K562 (cell line): Measurements from ENCODE around the gene JAKMIP1. TPM values are rescaled to one million over a fixed set of nuclear protein-coding genes. Genes with fewer than 3 reads are reported as not detected.

Experiments used
- ATAC-seq: fragments of 200-7000 bp; cut with Tn5 transposase; 3 replicates; pipeline ENCODE4 v1.9.1; 2020; ENCODE audit warnings: moderate library complexity
- BruUV-seq: library from RNA; stranded (reverse); fragments of 400-500 nt; replicated peaks from 2 replicates; lab custom pipeline; 2021; lab: Mats Ljungman, UMichigan
- CTCF ChIA-PET: fragments of 300-600 bp; formaldehyde crosslinking; extraction: SDS; loops from one replicate; lab custom pipeline; 2021; ENCODE audit warnings: low intra/inter-chr PET ratio; lab: Yijun Ruan, JAX
- POLR2A ChIA-PET: fragments of 300-600, 350-650 bp; sonication (Branson Sonifier 250); formaldehyde crosslinking; extraction: SDS; loops from one replicate; lab custom pipeline; 2021; ENCODE audit warnings: antibody characterized with exemption, inconsistent platforms; lab: Yijun Ruan, JAX
- DNase-seq, 4 experiments: peaks; one replicate each; pipeline versions ENCODE4 v3.0.0 to v3.0.0-alpha.2; 2011 to 2018; ENCODE audit warnings: low spot score in 3 of 4, mixed read lengths in 3 of 4; ENCODE audit errors: extremely low read depth in 1 of 4
- FAIRE-seq: peaks from 2 replicates; lab custom pipeline; 2011; peaks lifted over from hg19 to GRCh38; lab: Jason Lieb, UNC
- H2AFZ ChIP-seq: 2 replicates; pipeline ENCODE4 v1.6.0; 2011; ENCODE audit warnings: low read depth, low read length, control low read depth, inconsistent platforms
- H3K27ac ChIP-seq: fragments of 200-600 bp; 3 replicates; pipeline ENCODE4 v1.8.0; 2011; ENCODE audit warnings: low read depth, mild to moderate bottlenecking, control low read depth, inconsistent platforms, low read length, moderate library complexity, mixed read lengths; ENCODE audit errors: extremely low read depth
- H3K27me3 ChIP-seq, 2 experiments: fragments of 300-600 bp in 1 of 2; 2 replicates in 1 of 2; 3 replicates in 1 of 2; pipeline versions ENCODE4 v1.6.0 to v1.8.0; 2011; ENCODE audit warnings: inconsistent platforms in 2 of 2, low read length in 2 of 2, mild to moderate bottlenecking in 1 of 2, mixed read lengths in 1 of 2, moderate library complexity in 1 of 2; ENCODE audit not compliant: control insufficient read depth in 2 of 2, insufficient read depth in 2 of 2
- H3K36me3 ChIP-seq: fragments of 300-600 bp; 3 replicates; pipeline ENCODE4 v1.8.0; 2011; ENCODE audit warnings: mild to moderate bottlenecking, low read length, inconsistent platforms; ENCODE audit not compliant: control insufficient read depth, insufficient read depth
- H3K4me1 ChIP-seq, 2 experiments: fragments of 200-600 bp in 1 of 2; replicated peaks in 1 of 2; 2 replicates in 1 of 2; 3 replicates in 1 of 2; pipeline versions ENCODE4 v1.5.1 to v1.8.0; 2011; ENCODE audit warnings: inconsistent platforms in 2 of 2, low read length in 2 of 2, mild to moderate bottlenecking in 1 of 2, mixed read lengths in 1 of 2, moderate library complexity in 1 of 2; ENCODE audit not compliant: control insufficient read depth in 2 of 2, insufficient read depth in 2 of 2
- H3K4me2 ChIP-seq: 2 replicates; pipeline ENCODE4 v1.6.1; 2011; ENCODE audit warnings: low read length, control low read depth, inconsistent platforms, mixed read lengths; ENCODE audit not compliant: insufficient read depth
- H3K4me3 ChIP-seq: fragments of 200-600 bp; sonication (generic), shearing (Covaris generic); 2 replicates; pipeline ENCODE4 v1.5.1; 2016; ENCODE audit warnings: control low read depth, inconsistent platforms
- H3K79me2 ChIP-seq: fragments of 200-600 bp; 3 replicates; pipeline ENCODE4 v1.8.0; 2011; ENCODE audit warnings: low read length, inconsistent platforms; ENCODE audit not compliant: control insufficient read depth, insufficient read depth
- H3K9ac ChIP-seq, 2 experiments: 2 replicates each; pipeline versions ENCODE4 v1.6.0 to v1.6.1; 2011; ENCODE audit warnings: low read depth in 2 of 2, low read length in 2 of 2, control low read depth in 1 of 2, inconsistent platforms in 1 of 2, mild to moderate bottlenecking in 1 of 2, mixed read lengths in 1 of 2; ENCODE audit not compliant: insufficient read depth in 1 of 2
- H3K9me1 ChIP-seq: one replicate; pipeline ENCODE4 v1.6.0; 2011; ENCODE audit warnings: inconsistent platforms, mild to moderate bottlenecking, low read length, moderate library complexity; ENCODE audit not compliant: control insufficient read depth, insufficient read depth
- H3K9me3 ChIP-seq: replicated peaks from 2 replicates; pipeline ENCODE4 v1.5.1; 2011; ENCODE audit warnings: low read depth, low read length, inconsistent platforms; ENCODE audit not compliant: control insufficient read depth, insufficient read depth
- H4K20me1 ChIP-seq: replicated peaks from 2 replicates; pipeline ENCODE4 v1.6.1; 2011; ENCODE audit warnings: low read length, inconsistent platforms, mixed read lengths; ENCODE audit not compliant: control insufficient read depth, insufficient read depth
- ATF3 ChIP-seq, 2 experiments: fragments of 450-650 bp in 1 of 2; sonication (generic) in 1 of 2; formaldehyde crosslinking in 1 of 2; IDR thresholded peaks in 1 of 2; conservative IDR thresholded peaks in 1 of 2; 2 replicates each; pipeline versions ENCODE4 v1.6.1 to v1.8.1; 2016 to 2023; ENCODE audit warnings: mild to moderate bottlenecking in 2 of 2, moderate library complexity in 2 of 2, inconsistent platforms in 1 of 2, missing genetic modification reagents in 1 of 2
- CAMTA2 ChIP-seq: fragments of 250-450 bp; sonication (Bioruptor Pico); conservative IDR thresholded peaks from 2 replicates; pipeline ENCODE4 v1.5.1; 2022
- CBX2 ChIP-seq: fragments of 200-600 bp; sonication (generic); IDR thresholded peaks from one replicate; pipeline ENCODE4 v1.6.1; 2012; ENCODE audit warnings: mild to moderate bottlenecking, low read length, inconsistent platforms; ENCODE audit not compliant: insufficient read depth, poor library complexity, severe bottlenecking
- CHD1 ChIP-seq: fragments of 200-600 bp; sonication (generic); IDR thresholded peaks from one replicate; pipeline ENCODE4 v1.6.1; 2012; ENCODE audit warnings: mild to moderate bottlenecking, moderate library complexity, low read length, inconsistent platforms
- DACH1 ChIP-seq: fragments of 450-650 bp; IDR thresholded peaks from 2 replicates; pipeline ENCODE4 v1.6.1; 2018; ENCODE audit not compliant: partially characterized antibody
- HDAC6 ChIP-seq: IDR thresholded peaks from 2 replicates; pipeline ENCODE4 v1.6.1; 2012; ENCODE audit warnings: low read depth, mild to moderate bottlenecking, control low read depth, inconsistent platforms, low read length, moderate library complexity
- KLF6 ChIP-seq: fragments of 250-450 bp; sonication (Bioruptor Pico); IDR thresholded peaks from 2 replicates; pipeline ENCODE4 v1.4.0; 2020; ENCODE audit warnings: mild to moderate bottlenecking, moderate library complexity, borderline replicate concordance
- NFE2 ChIP-seq: IDR thresholded peaks from 2 replicates; pipeline ENCODE4 v1.6.1; 2014; ENCODE audit warnings: antibody characterized with exemption, low read depth
- PHTF2 ChIP-seq: fragments of 250-450 bp; sonication (Bioruptor Pico); IDR thresholded peaks from 2 replicates; pipeline ENCODE4 v1.5.0; 2021; ENCODE audit warnings: mild to moderate bottlenecking
- PML ChIP-seq: IDR thresholded peaks from 2 replicates; pipeline ENCODE4 v1.6.1; 2012; ENCODE audit warnings: low read length, inconsistent platforms
- POLR2G ChIP-seq: fragments of 200-400 bp; formaldehyde crosslinking; IDR thresholded peaks from 2 replicates; pipeline ENCODE4 v1.6.1; 2017; ENCODE audit warnings: low read depth, mild to moderate bottlenecking, antibody characterized with exemption, low read length, moderate library complexity
- RBM14 ChIP-seq: fragments of 200-400 bp; formaldehyde crosslinking; IDR thresholded peaks from 2 replicates; pipeline ENCODE4 v1.6.1; 2018; ENCODE audit warnings: low read depth, mild to moderate bottlenecking, low read length, moderate library complexity, borderline replicate concordance; ENCODE audit not compliant: insufficient read depth
- RBM22 ChIP-seq: fragments of 200-400 bp; formaldehyde crosslinking; IDR thresholded peaks from 2 replicates; pipeline ENCODE4 v1.6.1; 2018; ENCODE audit warnings: low read length, low read depth; ENCODE audit not compliant: poor library complexity, severe bottlenecking
- RCOR1 ChIP-seq, 2 experiments: IDR thresholded peaks; 2 replicates each; pipeline ENCODE4 v1.6.1; 2012; ENCODE audit warnings: low read depth in 2 of 2, low read length in 2 of 2, borderline replicate concordance in 1 of 2, improper control_type of control experiment in 1 of 2
- SMAD3 ChIP-seq: fragments of 450-650 bp; formaldehyde crosslinking; conservative IDR thresholded peaks from 2 replicates; pipeline ENCODE4 v1.4.0; 2020; ENCODE audit warnings: mild to moderate bottlenecking
- TOE1 ChIP-seq, 2 experiments: fragments of 450-650 bp in 1 of 2; sonication (generic) in 1 of 2; formaldehyde crosslinking in 1 of 2; IDR thresholded peaks; 2 replicates each; pipeline versions ENCODE4 v1.7.1 to v1.8.0; 2016 to 2022; ENCODE audit warnings: borderline replicate concordance in 2 of 2, mild to moderate bottlenecking in 2 of 2, antibody characterized with exemption in 1 of 2, inconsistent platforms in 1 of 2, low read depth in 1 of 2, missing genetic modification reagents in 1 of 2, moderate library complexity in 1 of 2
- ZNF12 ChIP-seq: sonication (generic); formaldehyde crosslinking; IDR thresholded peaks from 2 replicates; pipeline ENCODE4 v1.4.0; 2020; ENCODE audit warnings: mild to moderate bottlenecking, missing genetic modification reagents
- ZNF23 ChIP-seq: fragments of 250-450 bp; sonication (Bioruptor Pico); IDR thresholded peaks from 2 replicates; pipeline ENCODE4 v1.4.0; 2020; ENCODE audit warnings: mild to moderate bottlenecking
- ZNF740 ChIP-seq, 3 experiments: fragments of 200-800 bp in 1 of 3; sonication (Bioruptor generic) in 1 of 3; sonication (generic) in 1 of 3; formaldehyde crosslinking in 1 of 3; IDR thresholded peaks; 2 replicates each; pipeline versions ENCODE4 v1.6.1 to v1.8.0; 2016 to 2022; ENCODE audit warnings: mild to moderate bottlenecking in 2 of 3, missing compliant biosample characterization in 2 of 3, missing genetic modification characterization in 2 of 3, missing genetic modification reagents in 1 of 3
- ZNF766 ChIP-seq: fragments of 200-800 bp; sonication (Bioruptor generic); conservative IDR thresholded peaks from 2 replicates; pipeline ENCODE4 v1.6.1; 2016; ENCODE audit warnings: missing genetic modification characterization, missing compliant biosample characterization
- WGBS: fragments of 100-300 bp; shearing (Covaris generic); methylation state at CpG from one replicate; pipeline ENCODE4 v1.1.6; 2016; ENCODE audit warnings: low coverage, mixed read lengths; ENCODE audit not compliant: insufficient coverage; ENCODE audit errors: missing lambda C conversion rate; 5-methylcytosine and 5-hydroxymethylcytosine counted together
- in situ Hi-C: fragments of 300-500 bp; cut with MboI; formaldehyde crosslinking; loops from 4 replicates; pipeline ENCODE4 v1.15.0; 2018; ENCODE audit warnings: inconsistent platforms, mixed read lengths
- intact Hi-C: fragments of 100-400 bp; cut with micrococcal nuclease; formaldehyde crosslinking; loops from 2 replicates; pipeline ENCODE4 v1.14.2; 2022
- polyA plus RNA-seq, 8 experiments: library from polyadenylated mRNA; depleted of rRNA in 4 of 8; stranded (reverse) in 5 of 8; unstranded in 3 of 8; fragments of >200 nt; fragmentation: Nextera tagmentation in 2 of 8; fragmentation: Illumina TruSeq in 1 of 8; extraction: Ambion mirVana in 2 of 8; extraction: Trizol in 1 of 8; gene quantifications; 2 replicates each; pipeline versions ENCODE4 v1.2.1 to v1.2.3, GENCODE V29; 2011 to 2014; ENCODE audit warnings: inconsistent platforms in 1 of 8, missing spikeins in 1 of 8
- total RNA-seq, 7 experiments: library from RNA; depleted of rRNA in 6 of 7; stranded (reverse); fragments of >200 nt in 6 of 7; fragmentation: Illumina TruSeq in 2 of 7; extraction: Trizol in 2 of 7; gene quantifications; 2 replicates each; pipeline versions ENCODE4 v1.2.1 to v1.2.3, GENCODE V29; 2011 to 2021; ENCODE audit warnings: low replicate concordance in 1 of 7

The JAKMIP1 gene
- total and polyA plus RNA-seq, 9 of the 15 experiments (the other 6 are each of a cell fraction or from before 2014, with no cell fraction given), result not detected

GRCh38 chr4:6052679-6053078 lies 147.7 kb downstream of the JAKMIP1 start (continued):
- TF ChIP-seq ATF3 (IDR thresholded peaks at IDR 0.05) (peak; percentile 76), ATF3 (CRISPR knock-in tag; conservative IDR thresholded peaks at IDR 0.05) (no peak), ZNF740 (CRISPR knock-in tag; IDR thresholded peaks at IDR 0.05) (no peak), ZNF740 (tag; IDR thresholded peaks at IDR 0.05) (no peak), CAMTA2 (CRISPR knock-in tag) (no peak), NFE2 (peak; percentile 71)
- TF ChIP-seq, all 486 proteins: peak for 21

- peaks cover 12 to 37% of the 10 kb centered on the region in 2 experiments; a peak in 4 of 5 replicates for H3K27me3 ChIP-seq
- no peaks in the 10 kb centered on the region for H3K79me2 ChIP-seq
- H3K9me1 ChIP-seq, result no peaks in the 10 kb centered on the region
- H3K4me2 ChIP-seq, result no peak overlapping the region
- no peaks in the 10 kb centered on the region for H3K4me1 ChIP-seq
- CTCF ChIA-PET, result no interaction called here
- no peak overlapping the region for H2AFZ ChIP-seq
- no peak overlapping the region for H3K9ac ChIP-seq
- no peaks in the 10 kb centered on the region for H3K9me3 ChIP-seq
- POLR2A ChIA-PET, result interaction anchor here (0.7 kb wide), 1 partner anchor 22 kb away, joined by 3 read pairs; no protein-coding TSS in a partner anchor
- intact Hi-C loops, result no loop called here
- H4K20me1 ChIP-seq, result no peaks in the 10 kb centered on the region
- no peak for ATAC-seq
- 4% methylated on average over 17 of the region's 17 CpGs for WGBS
- H3K27ac ChIP-seq, result no peak overlapping the region
- DNase-seq, result no peak
- BruUV-seq, result no TSS peak
- no peak overlapping the region for H3K4me3 ChIP-seq
- no peaks in the 10 kb centered on the region for H3K36me3 ChIP-seq
- no peak for FAIRE-seq
- in situ Hi-C loops, result no loop called here
- TF ChIP-seq CHD1 (no peak), SMAD3 (CRISPR knock-in tag) (no peak), PHTF2 (no peak), ZNF12 (no peak), RCOR1 (IDR thresholded peaks at IDR 0.05; ENCODE audit: borderline replicate concordance in 1 of 2, low read depth in 2 of 2, low read length in 2 of 2) (no peak), HDAC6 (no peak), DACH1 (no peak), TOE1 (IDR thresholded peaks at IDR 0.05; ENCODE audit: borderline replicate concordance) (no peak), TOE1 (CRISPR knock-in tag; IDR thresholded peaks at IDR 0.05; ENCODE audit: borderline replicate concordance, low read depth) (no peak), PML (no peak), RBM22 (no peak), ZNF766 (CRISPR knock-in tag) (no peak), KLF6 (CRISPR knock-in tag) (no peak), POLR2G (no peak), CBX2 (no peak), ZNF23 (CRISPR knock-in tag) (no peak), RBM14 (no peak)
Measured at GRCh38 chr4:6050551-6050950, 149.8 kb downstream of the JAKMIP1 start.
